Mononuclear cell (primary cell): ENCODE data around the gene EIF2AK3. TPM values are rescaled to one million over a fixed set of nuclear protein-coding genes. Genes with fewer than 3 reads are reported as not detected.

Experiments used
- H3K27me3 ChIP-seq: 2 replicates; pipeline ENCODE4 v1.6.0; 2011; ENCODE audit warnings: low read length, control low read depth; ENCODE audit not compliant: insufficient read depth
- H3K4me1 ChIP-seq: 2 replicates; pipeline ENCODE4 v1.5.1; 2011; ENCODE audit warnings: mild to moderate bottlenecking, low read length, control low read depth; ENCODE audit not compliant: insufficient read depth
- H3K4me3 ChIP-seq: 2 replicates; pipeline ENCODE4 v1.5.1; 2011; ENCODE audit warnings: mild to moderate bottlenecking, low read length, moderate library complexity
- H3K9me3 ChIP-seq: 2 replicates; pipeline ENCODE4 v1.5.1; 2011; ENCODE audit warnings: low read depth, mild to moderate bottlenecking, control low read depth, low read length
- total RNA-seq: library from RNA; depleted of rRNA; stranded (reverse); fragments of >200 nt; gene quantifications from one replicate; pipeline ENCODE4 v1.2.3, GENCODE V29; 2012

EIF2AK3 gene
- total RNA-seq, 1 donor = 107 TPM

- H3K4me1 ChIP-seq = peaks cover 40% of the 10 kb centered on the region
- no peak overlapping the region for H3K4me3 ChIP-seq
- no peaks in the 10 kb centered on the region for H3K27me3 ChIP-seq
- H3K9me3 ChIP-seq = no peaks in the 10 kb centered on the region
Measured at GRCh38 chr2:88621432-88621831, 5.8 kb downstream of the EIF2AK3 start.

- Histone ChIP-seq H3K9me3 (no peaks in the 10 kb centered on the region), H3K4me3 (no peak overlapping the region), H3K27me3 (no peaks in the 10 kb centered on the region), H3K4me1 (peaks cover 38% of the 10 kb centered on the region)
Measured at GRCh38 chr2:88620015-88620414, 7.2 kb downstream of the EIF2AK3 start.

DNA sequence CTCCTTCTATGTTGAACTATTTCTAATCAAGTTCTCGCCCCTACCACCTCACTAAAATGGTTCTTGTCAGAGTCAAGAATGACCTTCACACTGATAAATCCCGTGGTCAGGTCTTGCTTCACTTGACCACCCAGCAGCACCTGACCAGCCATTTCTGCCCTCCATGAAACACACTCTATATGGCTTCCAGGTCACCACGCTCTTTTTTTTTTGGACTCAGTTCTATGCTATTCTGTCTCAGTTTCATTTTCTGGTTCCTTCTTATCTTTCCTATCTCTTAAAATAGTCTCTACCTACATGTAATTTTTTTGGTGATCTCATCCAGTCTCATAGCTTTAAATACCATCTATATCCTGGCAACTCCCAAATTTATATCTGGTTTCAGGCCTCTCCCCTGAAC, 11.4 kb downstream of the EIF2AK3 start:
- H3K27me3 ChIP-seq = no peaks in the 10 kb centered on the region
- H3K9me3 ChIP-seq = no peaks in the 10 kb centered on the region
- no peak overlapping the region for H3K4me3 ChIP-seq
- H3K4me1 ChIP-seq = peaks cover 37% of the 10 kb centered on the region

GRCh38 chr2:88614497-88615157, 12.6 kb downstream of the EIF2AK3 start:
- Histone ChIP-seq H3K9me3 (no peaks in the 10 kb centered on the region), H3K27me3 (no peaks in the 10 kb centered on the region), H3K4me1 (peaks cover 37% of the 10 kb centered on the region), H3K4me3 (no peak overlapping the region)

DNA sequence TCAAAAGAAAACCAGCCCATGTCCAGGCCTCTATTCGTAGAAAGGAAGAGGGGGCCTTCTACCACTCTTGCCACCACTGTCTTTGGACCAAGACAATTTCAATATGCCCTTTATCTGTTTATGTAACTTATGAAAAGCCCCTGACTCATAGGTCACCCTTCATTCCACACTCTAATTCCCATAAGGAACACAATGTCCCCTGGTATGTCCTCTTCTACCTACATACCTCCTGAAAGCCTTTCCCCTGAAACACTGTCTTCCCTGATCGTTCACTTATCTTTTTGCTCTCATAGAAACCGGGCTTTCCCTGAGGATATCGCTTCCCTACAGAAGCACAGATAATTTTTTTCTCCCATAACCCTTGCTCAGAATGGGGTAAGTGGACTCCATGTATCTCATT, 13.3 kb downstream of the EIF2AK3 start:
- Histone ChIP-seq H3K4me1 (peaks cover 37% of the 10 kb centered on the region), H3K4me3 (no peak overlapping the region), H3K9me3 (no peaks in the 10 kb centered on the region), H3K27me3 (no peaks in the 10 kb centered on the region)

DNA sequence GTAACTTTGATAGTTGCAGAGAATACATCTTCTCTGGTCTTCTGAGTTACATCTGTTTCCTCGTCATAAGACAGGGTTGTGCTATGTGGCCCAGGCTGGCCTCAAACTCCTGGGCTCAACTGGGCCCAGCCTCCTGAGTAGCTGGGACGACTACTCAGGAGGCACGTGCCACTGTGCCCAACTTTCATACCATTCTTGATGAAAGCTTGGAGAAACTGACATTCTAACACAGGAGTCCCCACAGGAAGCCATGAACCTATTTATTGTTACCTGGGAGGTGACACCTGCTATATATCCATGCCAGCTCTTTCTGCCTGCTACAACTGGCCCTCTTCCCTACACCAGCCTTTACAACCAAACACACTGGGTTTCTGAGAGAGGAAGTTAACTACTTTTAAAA, 19.1 kb downstream of the EIF2AK3 start:
- no peak overlapping the region for H3K4me3 ChIP-seq
- H3K4me1 ChIP-seq = peaks cover 6% of the 10 kb centered on the region
- H3K27me3 ChIP-seq = no peaks in the 10 kb centered on the region
- no peaks in the 10 kb centered on the region for H3K9me3 ChIP-seq

DNA sequence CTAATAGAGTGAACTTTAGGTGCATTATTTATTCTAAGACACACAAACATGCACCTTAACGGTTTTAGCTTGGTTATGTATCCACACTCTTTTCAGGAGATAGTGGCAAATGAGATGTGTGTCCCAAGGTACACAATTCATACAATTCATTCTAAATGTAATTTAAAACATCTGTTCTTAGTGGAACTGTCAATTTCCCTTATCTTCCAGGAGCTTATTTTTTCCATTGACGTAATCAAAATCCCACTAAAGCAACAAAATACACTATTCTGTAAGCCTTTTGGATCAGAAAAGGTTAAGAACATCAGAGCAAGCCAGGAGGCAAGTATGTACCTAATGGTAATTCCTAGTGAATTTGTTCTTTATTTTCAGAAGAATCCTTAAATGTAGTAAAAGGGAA, 19.8 kb downstream of the EIF2AK3 start:
- Histone ChIP-seq H3K27me3 (no peaks in the 10 kb centered on the region), H3K4me3 (no peak overlapping the region), H3K9me3 (no peaks in the 10 kb centered on the region), H3K4me1 (peaks cover 6% of the 10 kb centered on the region)

GRCh38 chr2:88606371-88607030, 20.8 kb downstream of the EIF2AK3 start:
- Histone ChIP-seq H3K27me3 (no peaks in the 10 kb centered on the region), H3K4me3 (no peak overlapping the region), H3K9me3 (no peaks in the 10 kb centered on the region), H3K4me1 (peaks cover 11% of the 10 kb centered on the region)

DNA sequence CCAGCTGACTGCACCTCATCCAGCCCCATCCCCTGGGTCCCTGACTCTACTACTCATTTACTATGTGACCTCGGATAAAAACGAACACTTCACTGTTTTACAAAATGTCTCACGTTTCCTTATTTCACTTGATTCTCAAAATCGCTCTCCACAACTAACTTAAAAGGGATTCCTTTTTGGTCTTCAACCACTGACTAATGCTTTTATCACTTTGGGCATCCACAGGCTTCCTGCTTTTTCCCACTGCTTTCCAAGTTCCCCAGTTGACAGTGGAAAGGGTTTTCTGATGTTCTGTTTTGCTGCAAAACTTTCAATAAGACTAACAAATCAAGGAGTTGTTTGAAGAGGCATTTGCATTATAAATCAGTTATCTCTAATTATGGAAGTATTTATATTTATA, 24.1 kb downstream of the EIF2AK3 start:
- H3K9me3 ChIP-seq = no peaks in the 10 kb centered on the region
- H3K4me1 ChIP-seq = peaks cover 8% of the 10 kb centered on the region
- H3K4me3 ChIP-seq = no peak overlapping the region
- H3K27me3 ChIP-seq = no peaks in the 10 kb centered on the region

DNA sequence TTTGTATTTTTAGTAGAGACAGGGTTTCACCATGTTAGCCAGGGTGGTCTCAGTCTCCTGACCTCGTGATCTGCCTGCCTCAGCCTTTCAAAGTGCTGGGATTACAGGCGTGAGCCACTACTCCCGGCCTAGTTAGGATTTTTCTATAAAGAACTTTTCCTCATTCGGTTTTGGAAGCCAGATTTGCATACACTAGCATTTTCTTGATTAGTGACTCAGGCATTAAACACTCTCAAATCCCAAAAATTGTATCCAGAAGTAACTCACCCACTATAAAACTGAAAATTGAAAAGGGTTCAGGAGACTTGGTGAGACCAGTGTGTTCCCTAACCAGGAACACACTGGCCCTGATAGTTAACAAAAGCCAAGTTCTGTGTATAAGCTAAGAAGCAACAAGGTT, 25.2 kb downstream of the EIF2AK3 start:
- Histone ChIP-seq H3K4me3 (no peak overlapping the region), H3K9me3 (no peaks in the 10 kb centered on the region), H3K4me1 (peaks cover 8% of the 10 kb centered on the region)

GRCh38 chr2:88601286-88601685, 26.0 kb downstream of the EIF2AK3 start:
- Histone ChIP-seq H3K27me3 (no peaks in the 10 kb centered on the region), H3K4me3 (no peak overlapping the region), H3K4me1 (peaks cover 8% of the 10 kb centered on the region), H3K9me3 (no peaks in the 10 kb centered on the region)

More for the DNA sequence above, 25.2 kb downstream of the EIF2AK3 start:
- no peaks in the 10 kb centered on the region for H3K27me3 ChIP-seq

GRCh38 chr2:88600038-88600465, 27.2 kb downstream of the EIF2AK3 start:
- H3K9me3 ChIP-seq = no peaks in the 10 kb centered on the region
- no peaks in the 10 kb centered on the region for H3K27me3 ChIP-seq
- peaks cover 8% of the 10 kb centered on the region for H3K4me1 ChIP-seq
- H3K4me3 ChIP-seq = no peak overlapping the region

GRCh38 chr2:88599527-88599926, 27.7 kb downstream of the EIF2AK3 start:
- H3K4me3 ChIP-seq = no peak overlapping the region
- peaks cover 8% of the 10 kb centered on the region for H3K4me1 ChIP-seq
- no peaks in the 10 kb centered on the region for H3K9me3 ChIP-seq
- H3K27me3 ChIP-seq = no peaks in the 10 kb centered on the region

- Histone ChIP-seq H3K9me3 (no peaks in the 10 kb centered on the region), H3K4me1 (peaks cover 5% of the 10 kb centered on the region), H3K27me3 (no peaks in the 10 kb centered on the region), H3K4me3 (no peak overlapping the region)
Measured at GRCh38 chr2:88597168-88597567, 30.1 kb downstream of the EIF2AK3 start.

DNA sequence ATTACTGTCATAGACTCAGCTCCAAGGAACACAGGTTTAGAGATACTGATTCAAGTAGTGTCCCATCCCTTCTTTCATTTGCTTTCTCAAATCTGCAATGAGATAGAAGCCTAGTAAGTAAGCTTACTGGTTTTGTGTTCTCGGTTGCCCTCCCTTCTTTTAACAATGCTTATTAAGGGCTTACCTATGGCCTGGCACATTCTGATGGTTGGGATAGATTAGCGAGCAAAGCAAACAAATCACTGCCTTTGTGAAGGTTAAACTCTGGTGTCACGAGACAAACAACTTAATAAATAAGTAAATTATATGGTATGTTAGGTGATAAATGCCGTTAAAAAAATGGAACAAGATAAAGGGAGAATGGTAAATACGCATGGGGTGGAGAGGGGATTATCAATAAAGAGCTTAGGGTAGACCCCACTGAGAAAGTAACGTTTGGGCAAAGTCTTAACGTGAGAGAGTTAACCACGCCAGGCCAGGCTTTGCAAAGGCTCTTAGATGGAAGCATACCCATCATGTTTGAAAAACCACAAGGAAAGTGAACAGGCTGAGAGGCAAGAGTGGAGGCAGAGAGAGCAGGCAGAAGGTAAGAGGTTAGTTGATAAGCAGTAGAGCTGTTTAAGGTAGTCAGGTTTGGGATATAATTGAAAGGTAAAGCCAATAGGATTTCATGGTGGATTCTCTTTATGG, 31.0 kb downstream of the EIF2AK3 start:
- no peaks in the 10 kb centered on the region for H3K27me3 ChIP-seq
- H3K9me3 ChIP-seq = no peaks in the 10 kb centered on the region
- H3K4me1 ChIP-seq = no peaks in the 10 kb centered on the region
- H3K4me3 ChIP-seq = no peak overlapping the region
